Chondrocyte (in vitro differentiated cells): ENCODE results near the gene PRRX2. TPM values are rescaled to one million over a fixed set of nuclear protein-coding genes. Genes with fewer than 3 reads are reported as not detected.
"Not testable (repeated sequence)": the region's sequence is repeated elsewhere in the genome, so short reads cannot be mapped to it uniquely, and the experiment has no call there.

ENCODE experiments used
- DNase-seq: peaks from one replicate; pipeline ENCODE4 v3.0.0; 2021; ENCODE audit warnings: mixed read lengths, low spot score
- H3K27ac Mint-ChIP-seq: one replicate; pipeline ENCODE4 v1.8.0; 2021; ENCODE audit warnings: mild to moderate bottlenecking, moderate library complexity, mixed read lengths; ENCODE audit not compliant: unreplicated experiment
- H3K27me3 Mint-ChIP-seq: 2 replicates; pipeline ENCODE4 v1.8.0; 2021; ENCODE audit warnings: low read depth, mixed read lengths
- H3K36me3 Mint-ChIP-seq: 2 replicates; pipeline ENCODE4 v1.8.0; 2021; ENCODE audit warnings: low read depth, mixed read lengths
- H3K4me1 Mint-ChIP-seq: 2 replicates; pipeline ENCODE4 v1.8.0; 2021; ENCODE audit warnings: low read depth, mild to moderate bottlenecking, mixed read lengths
- H3K4me3 Mint-ChIP-seq: one replicate; pipeline ENCODE4 v1.8.0; 2021; ENCODE audit warnings: mild to moderate bottlenecking, moderate library complexity, mixed read lengths; ENCODE audit not compliant: unreplicated experiment
- H3K9me3 Mint-ChIP-seq: 2 replicates; pipeline ENCODE4 v1.8.0; 2021; ENCODE audit warnings: low read depth, mixed read lengths
- total RNA-seq: library from RNA; stranded (reverse); gene quantifications from 3 replicates; pipeline ENCODE4 v1.2.1, GENCODE V29; 2021
- TF ChIP-seq, protein P1 (sequence below): fragments of 200-600 bp; sonication (generic); IDR thresholded peaks from 2 replicates; pipeline ENCODE4 v1.5.0; 2021; ENCODE audit warnings: antibody characterized with exemption, mild to moderate bottlenecking, moderate library complexity

The PRRX2 gene
- total RNA-seq, 1 donor from 2014 or later, result 5.7 TPM

- H3K4me3 Mint-ChIP-seq, result no peak overlapping the region
- H3K4me1 Mint-ChIP-seq, result peaks cover 38% of the 10 kb centered on the region
- H3K27me3 Mint-ChIP-seq, result no peaks in the 10 kb centered on the region
- peaks cover 14% of the 10 kb centered on the region for H3K36me3 Mint-ChIP-seq
- no peak overlapping the region for H3K27ac Mint-ChIP-seq
- TF ChIP-seq, protein P1, sequence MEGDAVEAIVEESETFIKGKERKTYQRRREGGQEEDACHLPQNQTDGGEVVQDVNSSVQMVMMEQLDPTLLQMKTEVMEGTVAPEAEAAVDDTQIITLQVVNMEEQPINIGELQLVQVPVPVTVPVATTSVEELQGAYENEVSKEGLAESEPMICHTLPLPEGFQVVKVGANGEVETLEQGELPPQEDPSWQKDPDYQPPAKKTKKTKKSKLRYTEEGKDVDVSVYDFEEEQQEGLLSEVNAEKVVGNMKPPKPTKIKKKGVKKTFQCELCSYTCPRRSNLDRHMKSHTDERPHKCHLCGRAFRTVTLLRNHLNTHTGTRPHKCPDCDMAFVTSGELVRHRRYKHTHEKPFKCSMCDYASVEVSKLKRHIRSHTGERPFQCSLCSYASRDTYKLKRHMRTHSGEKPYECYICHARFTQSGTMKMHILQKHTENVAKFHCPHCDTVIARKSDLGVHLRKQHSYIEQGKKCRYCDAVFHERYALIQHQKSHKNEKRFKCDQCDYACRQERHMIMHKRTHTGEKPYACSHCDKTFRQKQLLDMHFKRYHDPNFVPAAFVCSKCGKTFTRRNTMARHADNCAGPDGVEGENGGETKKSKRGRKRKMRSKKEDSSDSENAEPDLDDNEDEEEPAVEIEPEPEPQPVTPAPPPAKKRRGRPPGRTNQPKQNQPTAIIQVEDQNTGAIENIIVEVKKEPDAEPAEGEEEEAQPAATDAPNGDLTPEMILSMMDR, result no peak
- no peak for DNase-seq
- no peaks in the 10 kb centered on the region for H3K9me3 Mint-ChIP-seq
These were observed 32.2 kb upstream of the PRRX2 start for GRCh38 chr9:129633207-129633606.

DNA sequence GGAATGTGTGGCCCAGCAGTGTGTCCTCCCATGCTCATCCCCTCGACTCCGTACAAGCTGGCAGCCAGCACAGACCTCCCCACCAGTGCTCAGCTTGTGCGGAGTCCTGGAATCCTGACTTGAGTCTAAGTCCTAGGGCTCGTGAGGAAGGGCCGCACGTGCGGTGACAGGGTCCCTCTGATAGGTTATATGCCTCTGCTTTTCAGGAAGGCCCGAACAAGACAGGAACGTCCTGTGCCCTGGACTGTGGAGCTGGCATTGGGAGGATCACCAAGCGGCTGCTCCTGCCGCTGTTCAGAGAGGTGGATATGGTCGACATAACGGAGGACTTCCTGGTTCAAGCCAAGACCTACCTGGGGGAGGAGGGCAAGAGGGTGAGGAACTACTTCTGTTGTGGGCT is 31.6 kb upstream of the PRRX2 start:
- Mint-ChIP-seq H3K27me3 (no peaks in the 10 kb centered on the region), H3K9me3 (no peaks in the 10 kb centered on the region), H3K36me3 (peaks cover 17% of the 10 kb centered on the region), H3K4me3 (no peak overlapping the region), H3K27ac (no peak overlapping the region), H3K4me1 (peaks cover 34% of the 10 kb centered on the region)
- TF ChIP-seq, protein P1, result no peak
- no peak for DNase-seq

DNA sequence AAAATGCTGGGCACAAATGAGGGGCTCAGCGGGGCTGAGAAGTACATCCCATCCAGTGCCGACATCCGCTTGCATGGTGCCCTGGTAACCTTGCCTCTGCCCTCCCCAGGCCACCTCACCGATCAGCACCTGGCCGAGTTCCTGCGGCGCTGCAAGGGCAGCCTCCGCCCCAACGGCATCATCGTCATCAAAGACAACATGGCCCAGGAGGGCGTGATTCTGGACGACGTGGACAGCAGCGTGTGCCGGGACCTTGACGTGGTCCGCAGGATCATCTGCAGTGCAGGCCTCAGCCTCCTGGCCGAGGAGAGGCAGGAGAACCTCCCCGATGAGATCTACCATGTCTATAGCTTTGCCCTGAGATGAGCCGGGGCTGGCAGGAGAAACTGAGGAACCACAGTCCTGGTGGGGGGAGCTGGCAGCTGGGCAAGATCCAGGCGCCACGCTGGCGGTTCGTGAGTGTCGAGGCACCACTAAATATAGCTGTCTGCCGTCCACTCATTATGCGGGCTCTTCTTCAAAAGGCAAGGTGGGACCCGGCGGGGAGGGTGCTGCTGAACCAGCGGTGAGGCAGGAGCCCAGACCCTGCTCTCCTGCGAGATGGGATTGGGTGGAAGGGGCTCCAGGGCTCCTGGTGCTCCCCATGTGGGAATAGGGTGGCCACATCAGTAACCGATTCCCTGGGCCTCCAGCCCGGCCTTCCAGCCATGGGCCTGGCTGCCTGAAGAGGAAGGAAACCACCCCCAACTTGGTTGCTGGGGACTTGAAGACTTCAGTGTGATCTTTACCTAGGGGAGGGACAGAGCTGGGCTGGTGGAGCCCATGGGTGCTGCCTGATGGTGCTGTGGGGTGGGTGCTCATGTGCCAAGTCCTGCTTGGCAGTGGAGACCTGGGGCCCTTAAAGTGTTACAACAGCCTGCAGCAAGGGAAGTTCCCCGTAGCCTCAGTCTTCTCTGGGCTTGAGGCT is 30.1 kb upstream of the PRRX2 start:
- TF ChIP-seq, protein P1, result no peak
- Mint-ChIP-seq H3K4me3 (no peak overlapping the region), H3K27ac (no peak overlapping the region), H3K27me3 (no peaks in the 10 kb centered on the region), H3K36me3 (peaks cover 17% of the 10 kb centered on the region), H3K4me1 (peaks cover 26% of the 10 kb centered on the region), H3K9me3 (no peaks in the 10 kb centered on the region)
- DNase-seq, result no peak

DNA sequence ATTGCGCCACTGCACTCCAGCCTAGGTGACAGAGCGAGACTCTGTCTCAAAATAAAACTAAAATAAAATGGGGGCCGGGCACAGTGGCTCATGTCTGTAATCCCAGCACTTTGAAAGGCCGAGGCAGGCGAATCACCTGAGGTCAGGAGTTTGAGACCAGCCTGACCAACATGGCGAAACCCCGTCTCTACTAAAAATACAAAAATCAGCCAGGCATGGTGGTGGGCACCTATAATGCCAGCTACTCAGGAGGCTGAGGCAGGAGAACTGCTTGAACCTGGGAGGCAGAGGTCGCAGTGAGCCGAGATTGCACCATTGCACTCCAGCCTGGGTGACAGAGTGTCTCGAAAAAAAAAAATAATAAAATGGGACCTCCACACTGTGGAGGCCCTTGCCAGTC is 29.1 kb upstream of the PRRX2 start:
- H3K4me3 Mint-ChIP-seq, H3K27ac Mint-ChIP-seq, H3K27me3 Mint-ChIP-seq, H3K9me3 Mint-ChIP-seq, DNase-seq: not testable (repeated sequence)
- Mint-ChIP-seq H3K4me1 (peaks cover 26% of the 10 kb centered on the region), H3K36me3 (peaks cover 17% of the 10 kb centered on the region)

GRCh38 chr9:129637102-129637501 is 28.3 kb upstream of the PRRX2 start:
- Mint-ChIP-seq H3K36me3 (peaks cover 17% of the 10 kb centered on the region), H3K4me3 (no peak overlapping the region), H3K9me3 (no peaks in the 10 kb centered on the region), H3K27ac (no peak overlapping the region), H3K27me3 (no peaks in the 10 kb centered on the region), H3K4me1 (peaks cover 21% of the 10 kb centered on the region)
- DNase-seq, result no peak
- TF ChIP-seq, protein P1, result no peak
